ENCODE measurements around the gene RUNX1.

RUNX1 gene

GRCh38 chr21:34781526-34781925 lies 267.6 kb downstream of the RUNX1 start (continued):
- TF ChIP-seq SNAI2 (CRISPR knock-in tag; IDR thresholded peaks at IDR 0.05): no peak
- TF ChIP-seq ZC3H10 (CRISPR knock-in tag; IDR thresholded peaks at IDR 0.05): no peak
- no peak for TF ChIP-seq ARNTL (CRISPR knock-in tag; IDR thresholded peaks at IDR 0.05; ENCODE audit: borderline replicate concordance, low read depth)
- no peak for TF ChIP-seq TCF4 (CRISPR knock-in tag; IDR thresholded peaks at IDR 0.05; ENCODE audit: borderline replicate concordance)
- no peak for TF ChIP-seq ZFP30 (CRISPR knock-in tag; IDR thresholded peaks at IDR 0.05)

DNA sequence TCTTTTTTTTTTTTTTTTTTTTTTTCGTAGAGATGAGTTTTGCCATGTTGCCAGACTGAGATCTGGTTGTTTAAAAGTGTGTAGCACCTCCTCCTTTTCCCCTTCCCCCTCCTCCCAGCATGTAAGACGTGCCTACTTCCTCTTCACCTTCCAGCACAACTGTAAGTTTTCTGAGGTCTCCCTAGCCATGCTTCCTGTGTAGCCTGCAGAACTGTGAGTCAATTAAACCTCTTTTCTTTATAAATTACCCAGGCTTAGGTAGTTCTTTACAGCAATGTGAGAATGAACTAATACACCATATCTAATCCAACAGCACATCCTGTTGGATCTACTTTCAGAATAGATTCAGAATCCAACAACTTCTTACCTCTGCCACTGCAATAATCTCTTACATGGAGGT lies 269.2 kb downstream of the RUNX1 start:
- ATAC-seq: no peak
- TF ChIP-seq ZNF565 (CRISPR knock-in tag; conservative IDR thresholded peaks at IDR 0.05; ENCODE audit: low read depth): no peak
- TF ChIP-seq TCF4 (CRISPR knock-in tag; IDR thresholded peaks at IDR 0.05; ENCODE audit: borderline replicate concordance): no peak

DNA sequence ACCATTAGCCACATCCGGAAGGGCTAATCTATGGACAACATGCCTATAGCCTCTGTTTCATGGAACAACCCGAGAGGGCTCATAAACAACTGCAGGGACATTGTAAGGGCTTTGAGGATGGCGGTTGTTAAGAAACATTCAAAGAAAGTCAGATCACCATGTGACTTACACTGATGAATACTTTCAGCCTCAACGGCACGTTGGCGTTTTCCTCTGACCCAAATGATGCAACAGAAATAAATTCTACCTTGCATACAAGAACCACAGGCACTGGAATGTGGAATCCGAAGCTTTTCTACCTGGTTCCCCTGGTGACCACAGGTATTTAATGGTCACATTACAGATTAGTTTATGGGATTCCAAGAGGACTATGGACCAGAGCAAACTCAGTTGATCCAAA lies 273.3 kb downstream of the RUNX1 start:
- TF ChIP-seq ZNF8 (CRISPR knock-in tag; IDR thresholded peaks at IDR 0.05) (no peak), ISL1 (CRISPR knock-in tag; IDR thresholded peaks at IDR 0.05) (no peak), CSDC2 (CRISPR knock-in tag; IDR thresholded peaks at IDR 0.05) (no peak), GLIS3 (CRISPR knock-in tag; IDR thresholded peaks at IDR 0.05) (no peak), TOX (CRISPR knock-in tag; IDR thresholded peaks at IDR 0.05; ENCODE audit: borderline replicate concordance) (no peak), ZNF565 (CRISPR knock-in tag; conservative IDR thresholded peaks at IDR 0.05; ENCODE audit: low read depth) (no peak), ZFP30 (CRISPR knock-in tag; IDR thresholded peaks at IDR 0.05) (no peak), PPARA (CRISPR knock-in tag; IDR thresholded peaks at IDR 0.05; ENCODE audit: borderline replicate concordance) (no peak), ZNF70 (CRISPR knock-in tag; IDR thresholded peaks at IDR 0.05) (no peak), ESRRG (CRISPR knock-in tag; IDR thresholded peaks at IDR 0.05) (no peak), SNAI2 (CRISPR knock-in tag; IDR thresholded peaks at IDR 0.05) (no peak), ZC3H10 (CRISPR knock-in tag; IDR thresholded peaks at IDR 0.05) (no peak), ZFP3 (CRISPR knock-in tag; IDR thresholded peaks at IDR 0.05) (no peak)
- TF ChIP-seq, protein P1, sequence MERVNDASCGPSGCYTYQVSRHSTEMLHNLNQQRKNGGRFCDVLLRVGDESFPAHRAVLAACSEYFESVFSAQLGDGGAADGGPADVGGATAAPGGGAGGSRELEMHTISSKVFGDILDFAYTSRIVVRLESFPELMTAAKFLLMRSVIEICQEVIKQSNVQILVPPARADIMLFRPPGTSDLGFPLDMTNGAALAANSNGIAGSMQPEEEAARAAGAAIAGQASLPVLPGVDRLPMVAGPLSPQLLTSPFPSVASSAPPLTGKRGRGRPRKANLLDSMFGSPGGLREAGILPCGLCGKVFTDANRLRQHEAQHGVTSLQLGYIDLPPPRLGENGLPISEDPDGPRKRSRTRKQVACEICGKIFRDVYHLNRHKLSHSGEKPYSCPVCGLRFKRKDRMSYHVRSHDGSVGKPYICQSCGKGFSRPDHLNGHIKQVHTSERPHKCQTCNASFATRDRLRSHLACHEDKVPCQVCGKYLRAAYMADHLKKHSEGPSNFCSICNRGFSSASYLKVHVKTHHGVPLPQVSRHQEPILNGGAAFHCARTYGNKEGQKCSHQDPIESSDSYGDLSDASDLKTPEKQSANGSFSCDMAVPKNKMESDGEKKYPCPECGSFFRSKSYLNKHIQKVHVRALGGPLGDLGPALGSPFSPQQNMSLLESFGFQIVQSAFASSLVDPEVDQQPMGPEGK (CRISPR knock-in tag; IDR thresholded peaks at IDR 0.05; ENCODE audit: borderline replicate concordance): no peak
- TF ChIP-seq, protein P2, sequence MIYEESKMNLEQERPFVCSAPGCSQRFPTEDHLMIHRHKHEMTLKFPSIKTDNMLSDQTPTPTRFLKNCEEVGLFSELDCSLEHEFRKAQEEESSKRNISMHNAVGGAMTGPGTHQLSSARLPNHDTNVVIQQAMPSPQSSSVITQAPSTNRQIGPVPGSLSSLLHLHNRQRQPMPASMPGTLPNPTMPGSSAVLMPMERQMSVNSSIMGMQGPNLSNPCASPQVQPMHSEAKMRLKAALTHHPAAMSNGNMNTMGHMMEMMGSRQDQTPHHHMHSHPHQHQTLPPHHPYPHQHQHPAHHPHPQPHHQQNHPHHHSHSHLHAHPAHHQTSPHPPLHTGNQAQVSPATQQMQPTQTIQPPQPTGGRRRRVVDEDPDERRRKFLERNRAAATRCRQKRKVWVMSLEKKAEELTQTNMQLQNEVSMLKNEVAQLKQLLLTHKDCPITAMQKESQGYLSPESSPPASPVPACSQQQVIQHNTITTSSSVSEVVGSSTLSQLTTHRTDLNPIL (CRISPR knock-in tag; IDR thresholded peaks at IDR 0.05; ENCODE audit: low read depth): no peak
- TF ChIP-seq, protein P3, sequence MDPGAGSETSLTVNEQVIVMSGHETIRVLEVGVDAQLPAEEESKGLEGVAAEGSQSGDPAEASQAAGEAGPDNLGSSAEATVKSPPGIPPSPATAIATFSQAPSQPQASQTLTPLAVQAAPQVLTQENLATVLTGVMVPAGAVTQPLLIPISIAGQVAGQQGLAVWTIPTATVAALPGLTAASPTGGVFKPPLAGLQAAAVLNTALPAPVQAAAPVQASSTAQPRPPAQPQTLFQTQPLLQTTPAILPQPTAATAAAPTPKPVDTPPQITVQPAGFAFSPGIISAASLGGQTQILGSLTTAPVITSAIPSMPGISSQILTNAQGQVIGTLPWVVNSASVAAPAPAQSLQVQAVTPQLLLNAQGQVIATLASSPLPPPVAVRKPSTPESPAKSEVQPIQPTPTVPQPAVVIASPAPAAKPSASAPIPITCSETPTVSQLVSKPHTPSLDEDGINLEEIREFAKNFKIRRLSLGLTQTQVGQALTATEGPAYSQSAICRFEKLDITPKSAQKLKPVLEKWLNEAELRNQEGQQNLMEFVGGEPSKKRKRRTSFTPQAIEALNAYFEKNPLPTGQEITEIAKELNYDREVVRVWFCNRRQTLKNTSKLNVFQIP (CRISPR knock-in tag; IDR thresholded peaks at IDR 0.05; ENCODE audit: borderline replicate concordance, low read depth): no peak
- TF ChIP-seq, protein P4, sequence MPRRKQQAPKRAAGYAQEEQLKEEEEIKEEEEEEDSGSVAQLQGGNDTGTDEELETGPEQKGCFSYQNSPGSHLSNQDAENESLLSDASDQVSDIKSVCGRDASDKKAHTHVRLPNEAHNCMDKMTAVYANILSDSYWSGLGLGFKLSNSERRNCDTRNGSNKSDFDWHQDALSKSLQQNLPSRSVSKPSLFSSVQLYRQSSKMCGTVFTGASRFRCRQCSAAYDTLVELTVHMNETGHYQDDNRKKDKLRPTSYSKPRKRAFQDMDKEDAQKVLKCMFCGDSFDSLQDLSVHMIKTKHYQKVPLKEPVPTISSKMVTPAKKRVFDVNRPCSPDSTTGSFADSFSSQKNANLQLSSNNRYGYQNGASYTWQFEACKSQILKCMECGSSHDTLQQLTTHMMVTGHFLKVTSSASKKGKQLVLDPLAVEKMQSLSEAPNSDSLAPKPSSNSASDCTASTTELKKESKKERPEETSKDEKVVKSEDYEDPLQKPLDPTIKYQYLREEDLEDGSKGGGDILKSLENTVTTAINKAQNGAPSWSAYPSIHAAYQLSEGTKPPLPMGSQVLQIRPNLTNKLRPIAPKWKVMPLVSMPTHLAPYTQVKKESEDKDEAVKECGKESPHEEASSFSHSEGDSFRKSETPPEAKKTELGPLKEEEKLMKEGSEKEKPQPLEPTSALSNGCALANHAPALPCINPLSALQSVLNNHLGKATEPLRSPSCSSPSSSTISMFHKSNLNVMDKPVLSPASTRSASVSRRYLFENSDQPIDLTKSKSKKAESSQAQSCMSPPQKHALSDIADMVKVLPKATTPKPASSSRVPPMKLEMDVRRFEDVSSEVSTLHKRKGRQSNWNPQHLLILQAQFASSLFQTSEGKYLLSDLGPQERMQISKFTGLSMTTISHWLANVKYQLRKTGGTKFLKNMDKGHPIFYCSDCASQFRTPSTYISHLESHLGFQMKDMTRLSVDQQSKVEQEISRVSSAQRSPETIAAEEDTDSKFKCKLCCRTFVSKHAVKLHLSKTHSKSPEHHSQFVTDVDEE (CRISPR knock-in tag; IDR thresholded peaks at IDR 0.05): no peak
- no peak for ATAC-seq

DNA sequence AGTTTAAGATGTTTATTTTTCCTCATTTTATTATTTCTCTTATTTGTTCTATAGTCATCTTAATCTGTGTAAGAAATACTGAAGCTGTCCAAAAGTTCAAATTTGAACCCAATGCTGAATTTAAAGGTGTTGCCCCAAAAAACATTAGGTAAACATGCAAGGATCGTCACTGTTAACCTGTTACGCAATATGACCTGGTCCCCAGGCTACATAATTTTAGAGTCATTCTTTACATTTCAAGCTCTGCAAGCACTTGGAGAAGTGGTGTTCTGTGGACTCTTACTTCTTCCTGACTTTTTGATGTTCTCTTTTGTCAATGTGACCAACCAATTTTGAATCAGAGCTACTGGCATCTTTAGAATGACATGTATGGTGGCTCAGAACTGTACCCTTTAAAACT lies 274.4 kb downstream of the RUNX1 start:
- TF ChIP-seq TCF4 (CRISPR knock-in tag; IDR thresholded peaks at IDR 0.05; ENCODE audit: borderline replicate concordance): no peak
- no peak for TF ChIP-seq ZNF565 (CRISPR knock-in tag; conservative IDR thresholded peaks at IDR 0.05; ENCODE audit: low read depth)
- TF ChIP-seq ARNTL (CRISPR knock-in tag; IDR thresholded peaks at IDR 0.05; ENCODE audit: borderline replicate concordance, low read depth): no peak
- no peak for TF ChIP-seq GLIS3 (CRISPR knock-in tag; IDR thresholded peaks at IDR 0.05)
- TF ChIP-seq ZFP30 (CRISPR knock-in tag; IDR thresholded peaks at IDR 0.05): no peak
- no peak for TF ChIP-seq RARB (CRISPR knock-in tag; IDR thresholded peaks at IDR 0.05)
- no peak for TF ChIP-seq CSDC2 (CRISPR knock-in tag; IDR thresholded peaks at IDR 0.05)
- TF ChIP-seq ZC3H10 (CRISPR knock-in tag; IDR thresholded peaks at IDR 0.05): no peak
- TF ChIP-seq ESRRG (CRISPR knock-in tag; IDR thresholded peaks at IDR 0.05): no peak
- TF ChIP-seq PPARA (CRISPR knock-in tag; IDR thresholded peaks at IDR 0.05; ENCODE audit: borderline replicate concordance): no peak
- TF ChIP-seq ZNF70 (CRISPR knock-in tag; IDR thresholded peaks at IDR 0.05): no peak
- TF ChIP-seq ZFP3 (CRISPR knock-in tag; IDR thresholded peaks at IDR 0.05): no peak
- ATAC-seq: no peak

Measured in SK-N-SH treated with all-trans-retinoic acid at 6 μM for 48 hours (cell line).